Neuronal stem cell (in vitro differentiated cells): Measurements from ENCODE around the gene SLC22A14.
"Not testable (repeated sequence)": the region's sequence is repeated elsewhere in the genome, so short reads cannot be mapped to it uniquely, and the experiment has no call there.

Source experiments
- DNase-seq: peaks from one replicate; pipeline ENCODE4 v3.0.0-alpha.2; 2013; ENCODE audit warnings: low spot score
- H2AFZ ChIP-seq: one replicate; pipeline ENCODE4 v1.6.1; 2013; ENCODE audit warnings: mild to moderate bottlenecking, low read length, inconsistent platforms
- H2AK5ac ChIP-seq: 2 replicates; pipeline ENCODE4 v1.6.1; 2013; ENCODE audit warnings: low read depth, mild to moderate bottlenecking, inconsistent platforms, low read length, moderate library complexity, mixed read lengths
- H2BK120ac ChIP-seq: 2 replicates; pipeline ENCODE4 v1.6.1; 2013; ENCODE audit warnings: low read depth, mild to moderate bottlenecking, inconsistent platforms, low read length, moderate library complexity, mixed read lengths
- H2BK12ac ChIP-seq: one replicate; pipeline ENCODE4 v1.6.1; 2013; ENCODE audit warnings: low read length, inconsistent platforms
- H2BK15ac ChIP-seq: 2 replicates; pipeline ENCODE4 v1.6.1; 2013; ENCODE audit warnings: mild to moderate bottlenecking, low read length, inconsistent platforms, mixed read lengths
- H2BK5ac ChIP-seq: one replicate; pipeline ENCODE4 v1.6.1; 2013; ENCODE audit warnings: inconsistent platforms, mild to moderate bottlenecking, low read length, moderate library complexity
- H3K14ac ChIP-seq: one replicate; pipeline ENCODE4 v1.6.1; 2013; ENCODE audit warnings: low read length, inconsistent platforms
- H3K18ac ChIP-seq: 2 replicates; pipeline ENCODE4 v1.6.1; 2013; ENCODE audit warnings: low read length, inconsistent platforms
- H3K23ac ChIP-seq: 2 replicates; pipeline ENCODE4 v1.6.1; 2013; ENCODE audit warnings: low read depth, mild to moderate bottlenecking, mixed read lengths, low read length, inconsistent platforms; ENCODE audit not compliant: poor library complexity
- H3K27ac ChIP-seq: replicated peaks from 3 replicates; pipeline ENCODE4 v1.5.1; 2013; ENCODE audit warnings: low read length, inconsistent platforms
- H3K27me3 ChIP-seq, 3 experiments: 2 replicates each; pipeline ENCODE4 v1.6.1; 2013; ENCODE audit warnings: low read length in 3 of 3, mild to moderate bottlenecking in 2 of 3, inconsistent platforms in 1 of 3, low read depth in 1 of 3, mixed read lengths in 1 of 3, moderate library complexity in 1 of 3; ENCODE audit not compliant: control insufficient read depth in 3 of 3, insufficient read depth in 3 of 3
- H3K36me3 ChIP-seq, 2 donors: replicated peaks in 1 of 2; 2 replicates each; pipeline ENCODE4 v1.6.1; 2013; ENCODE audit warnings: low read length in 2 of 2; ENCODE audit not compliant: control insufficient read depth in 2 of 2, insufficient read depth in 2 of 2
- H3K4ac ChIP-seq: 2 replicates; pipeline ENCODE4 v1.6.1; 2013; ENCODE audit warnings: inconsistent platforms, mild to moderate bottlenecking, low read length, moderate library complexity
- H3K4me1 ChIP-seq, 2 donors: 1 replicate in 1 of 2; 2 replicates in 1 of 2; pipeline ENCODE4 v1.6.1; 2013; ENCODE audit warnings: low read length in 2 of 2, low read depth in 1 of 2; ENCODE audit not compliant: control insufficient read depth in 2 of 2, insufficient read depth in 1 of 2
- H3K4me2 ChIP-seq: one replicate; pipeline ENCODE4 v1.6.1; 2013; ENCODE audit warnings: mild to moderate bottlenecking, low read length, inconsistent platforms; ENCODE audit not compliant: insufficient read depth, poor library complexity, severe bottlenecking
- H3K4me3 ChIP-seq, 2 donors: 2 replicates each; pipeline ENCODE4 v1.5.1; 2013; ENCODE audit warnings: low read length in 2 of 2, mild to moderate bottlenecking in 2 of 2, inconsistent platforms in 1 of 2, moderate library complexity in 1 of 2
- H3K79me1 ChIP-seq: one replicate; pipeline ENCODE4 v1.6.1; 2013; ENCODE audit warnings: low read depth, mild to moderate bottlenecking, inconsistent platforms, low read length, moderate library complexity
- H3K9ac ChIP-seq: one replicate; pipeline ENCODE4 v1.6.1; 2013; ENCODE audit warnings: mild to moderate bottlenecking, low read depth, low read length, inconsistent platforms; ENCODE audit not compliant: poor library complexity
- H3K9me3 ChIP-seq, 2 donors: replicated peaks in 1 of 2; 2 replicates each; pipeline versions ENCODE3 to v1.6.1; 2013; ENCODE audit warnings: low read length in 2 of 2, mild to moderate bottlenecking in 2 of 2, inconsistent platforms in 1 of 2, low read depth in 1 of 2, mixed read lengths in 1 of 2, moderate library complexity in 1 of 2; ENCODE audit not compliant: control insufficient read depth in 2 of 2, insufficient read depth in 1 of 2
- H4K8ac ChIP-seq: one replicate; pipeline ENCODE4 v1.6.1; 2013; ENCODE audit warnings: low read depth, mild to moderate bottlenecking, inconsistent platforms, low read length, moderate library complexity
- H4K91ac ChIP-seq: one replicate; pipeline ENCODE4 v1.6.1; 2013; ENCODE audit warnings: low read length, low read depth, mild to moderate bottlenecking, inconsistent platforms; ENCODE audit not compliant: poor library complexity
- WGBS, 2 donors: extraction: QIAGEN DNeasy Blood & Tissue Kit; methylation state at CpG; one replicate each; pipeline ENCODE4 v1.1.7; 2013; ENCODE audit warnings: missing lambda C conversion rate in 2 of 2, mixed read lengths in 1 of 2; ENCODE audit not compliant: insufficient read length in 2 of 2, insufficient replicate concordance in 1 of 2; ENCODE audit errors: extremely low coverage in 2 of 2; 5-methylcytosine and 5-hydroxymethylcytosine counted together

Gene SLC22A14

GRCh38 chr3:38289286-38290217 is 7.5 kb downstream of the SLC22A14 start:
- H2BK15ac ChIP-seq, H3K27me3 ChIP-seq, H2BK5ac ChIP-seq, H4K8ac ChIP-seq, H3K18ac ChIP-seq, H2BK120ac ChIP-seq, H2AK5ac ChIP-seq, H2BK12ac ChIP-seq, H3K4ac ChIP-seq, H3K9me3 ChIP-seq, H3K4me3 ChIP-seq, H3K23ac ChIP-seq, H3K36me3 ChIP-seq, H3K4me1 ChIP-seq, H3K14ac ChIP-seq, H3K79me1 ChIP-seq, H3K9ac ChIP-seq, DNase-seq, H4K91ac ChIP-seq, H3K4me2 ChIP-seq, H3K27ac ChIP-seq: not testable (repeated sequence)
- no CpG with 5 or more reads among the region's 16 CpGs for WGBS, 2 donors
- peak overlapping the region; percentile 47 for H2AFZ ChIP-seq

GRCh38 chr3:38297053-38297452 is 15.0 kb downstream of the SLC22A14 start:
- not testable (repeated sequence) for H3K4me1 ChIP-seq, H2AFZ ChIP-seq, H4K8ac ChIP-seq, H3K18ac ChIP-seq, H2AK5ac ChIP-seq, H3K4me2 ChIP-seq, H4K91ac ChIP-seq, H3K23ac ChIP-seq, H3K36me3 ChIP-seq, H3K27me3 ChIP-seq, H2BK5ac ChIP-seq, H3K4ac ChIP-seq, H3K79me1 ChIP-seq, H3K9ac ChIP-seq, H3K27ac ChIP-seq, H2BK15ac ChIP-seq, H3K4me3 ChIP-seq, H3K9me3 ChIP-seq, H2BK120ac ChIP-seq, H2BK12ac ChIP-seq, DNase-seq, H3K14ac ChIP-seq
- WGBS, 2 donors, result no CpG with 5 or more reads among the region's 4 CpGs

GRCh38 chr3:38297537-38297936 is 15.4 kb downstream of the SLC22A14 start:
- H2AFZ ChIP-seq, result no peak overlapping the region
- peaks cover 0 to 3% (median 0%) of the 10 kb centered on the region in 3 experiments for H3K27me3 ChIP-seq
- DNase-seq, result no peak
- peaks cover 0 to 2% of the 10 kb centered on the region in 2 donors for H3K4me1 ChIP-seq
- H3K4me3 ChIP-seq, result no peak overlapping the region
- no peak overlapping the region for H3K4me2 ChIP-seq
- H2BK120ac ChIP-seq, result no peak overlapping the region
- H3K23ac ChIP-seq, result no peak overlapping the region
- H2BK15ac ChIP-seq, result no peak overlapping the region
- no peaks in the 10 kb centered on the region for H3K9me3 ChIP-seq
- no peak overlapping the region for H2AK5ac ChIP-seq
- H3K18ac ChIP-seq, result no peak overlapping the region
- H4K91ac ChIP-seq, result no peak overlapping the region
- no peak overlapping the region for H2BK5ac ChIP-seq
- H3K27ac ChIP-seq, result no peak overlapping the region
- H3K36me3 ChIP-seq, result no peaks in the 10 kb centered on the region
- no peak overlapping the region for H3K14ac ChIP-seq
- no peak overlapping the region for H3K9ac ChIP-seq
- H2BK12ac ChIP-seq, result no peak overlapping the region
- H4K8ac ChIP-seq, result no peak overlapping the region
- H3K79me1 ChIP-seq, result no peaks in the 10 kb centered on the region
- H3K4ac ChIP-seq, result no peak overlapping the region

GRCh38 chr3:38297947-38298711 is 16.0 kb downstream of the SLC22A14 start:
- no peak overlapping the region for H3K9ac ChIP-seq
- no peak overlapping the region for H2BK120ac ChIP-seq
- H4K91ac ChIP-seq, result no peak overlapping the region
- H2AK5ac ChIP-seq, result no peak overlapping the region
- H3K4ac ChIP-seq, result no peak overlapping the region
- H4K8ac ChIP-seq, result no peak overlapping the region
- H2AFZ ChIP-seq, result no peak overlapping the region
- no peak overlapping the region for H3K4me2 ChIP-seq
- H3K14ac ChIP-seq, result no peak overlapping the region
- H2BK12ac ChIP-seq, result no peak overlapping the region
- H3K23ac ChIP-seq, result no peak overlapping the region
- peaks cover 0 to 3% (median 0%) of the 10 kb centered on the region in 3 experiments for H3K27me3 ChIP-seq
- no peaks in the 10 kb centered on the region for H3K9me3 ChIP-seq
- no peak for DNase-seq
- H3K4me1 ChIP-seq, result peaks cover 0 to 2% of the 10 kb centered on the region in 2 donors
- H3K79me1 ChIP-seq, result no peaks in the 10 kb centered on the region
- no peak overlapping the region for H3K4me3 ChIP-seq
- H3K27ac ChIP-seq, result no peak overlapping the region
- H2BK5ac ChIP-seq, result no peak overlapping the region
- no CpG with 5 or more reads among the region's 5 CpGs for WGBS, 2 donors
- H3K18ac ChIP-seq, result no peak overlapping the region
- no peak overlapping the region for H2BK15ac ChIP-seq
- no peaks in the 10 kb centered on the region for H3K36me3 ChIP-seq
